Trophoblast cell (in vitro differentiated cells and primary cell): ENCODE measurements around the gene DYSF.
A peak's percentile ranks its signal among the peaks of the same experiment; 100 is the strongest.

Source experiments
- DNase-seq, 2 donors: peaks; one replicate each; pipeline ENCODE4 v3.0.0-alpha.2; 2016
- H2AFZ ChIP-seq: 2 replicates; pipeline ENCODE4 v1.6.1; 2013; ENCODE audit warnings: low read length, moderate library complexity, mild to moderate bottlenecking; ENCODE audit not compliant: insufficient read depth, poor library complexity
- H2AK5ac ChIP-seq: 2 replicates; pipeline ENCODE4 v1.6.1; 2013; ENCODE audit warnings: mild to moderate bottlenecking, low read length
- H2BK120ac ChIP-seq: 2 replicates; pipeline ENCODE4 v1.6.1; 2013; ENCODE audit warnings: low read length, mild to moderate bottlenecking, moderate library complexity; ENCODE audit not compliant: insufficient read depth, poor library complexity
- H2BK12ac ChIP-seq: 2 replicates; pipeline ENCODE4 v1.6.1; 2013; ENCODE audit warnings: mild to moderate bottlenecking, low read length, moderate library complexity
- H2BK5ac ChIP-seq: 2 replicates; pipeline ENCODE4 v1.6.1; 2013; ENCODE audit warnings: low read length, low read depth, moderate library complexity, mild to moderate bottlenecking; ENCODE audit not compliant: poor library complexity
- H3K14ac ChIP-seq: 2 replicates; pipeline ENCODE4 v1.6.1; 2013; ENCODE audit warnings: mild to moderate bottlenecking, low read length
- H3K18ac ChIP-seq: 2 replicates; pipeline ENCODE4 v1.6.1; 2013; ENCODE audit warnings: mild to moderate bottlenecking, low read length
- H3K23ac ChIP-seq: 2 replicates; pipeline ENCODE4 v1.6.1; 2013; ENCODE audit warnings: low read length
- H3K27ac ChIP-seq: 2 replicates; pipeline ENCODE4 v1.5.1; 2013; ENCODE audit warnings: low read depth, mild to moderate bottlenecking, inconsistent platforms, low read length, moderate library complexity
- H3K27me3 ChIP-seq: 2 replicates; pipeline ENCODE4 v1.6.1; 2013; ENCODE audit warnings: inconsistent platforms, mild to moderate bottlenecking, low read length, moderate library complexity; ENCODE audit not compliant: insufficient read depth
- H3K36me3 ChIP-seq, 2 experiments: 1 replicate in 1 of 2; 2 replicates in 1 of 2; pipeline ENCODE4 v1.6.1; 2013; ENCODE audit warnings: low read length in 2 of 2, mild to moderate bottlenecking in 2 of 2, moderate library complexity in 1 of 2; ENCODE audit not compliant: insufficient read depth in 2 of 2, control insufficient read depth in 1 of 2
- H3K4ac ChIP-seq: 2 replicates; pipeline ENCODE4 v1.6.1; 2013; ENCODE audit warnings: low read depth, mild to moderate bottlenecking, low read length, moderate library complexity
- H3K4me1 ChIP-seq, 2 experiments: 1 replicate in 1 of 2; 2 replicates in 1 of 2; pipeline ENCODE4 v1.6.1; 2013; ENCODE audit warnings: low read length in 2 of 2, mild to moderate bottlenecking in 2 of 2, moderate library complexity in 1 of 2; ENCODE audit not compliant: insufficient read depth in 2 of 2, control insufficient read depth in 1 of 2
- H3K4me2 ChIP-seq: 2 replicates; pipeline ENCODE4 v1.6.1; 2013; ENCODE audit warnings: inconsistent platforms, mild to moderate bottlenecking, low read length, moderate library complexity
- H3K4me3 ChIP-seq: 2 replicates; pipeline ENCODE4 v1.5.1; 2013; ENCODE audit warnings: mild to moderate bottlenecking, low read depth, low read length, inconsistent platforms
- H3K79me1 ChIP-seq: one replicate; pipeline ENCODE4 v1.6.1; 2013; ENCODE audit warnings: low read length
- H3K79me2 ChIP-seq: 2 replicates; pipeline ENCODE4 v1.6.1; 2013; ENCODE audit warnings: low read length, mild to moderate bottlenecking; ENCODE audit not compliant: control insufficient read depth, insufficient read depth, poor library complexity
- H3K9ac ChIP-seq: 2 replicates; pipeline ENCODE4 v1.6.1; 2013; ENCODE audit warnings: mild to moderate bottlenecking, low read length
- H3K9me3 ChIP-seq: 2 replicates; pipeline ENCODE4 v1.6.1; 2013; ENCODE audit warnings: low read depth, mild to moderate bottlenecking, control low read depth, inconsistent platforms, low read length; ENCODE audit not compliant: insufficient read depth
- H4K12ac ChIP-seq: 2 replicates; pipeline ENCODE4 v1.6.1; 2013; ENCODE audit warnings: low read depth, mild to moderate bottlenecking, low read length, moderate library complexity
- H4K8ac ChIP-seq: 2 replicates; pipeline ENCODE4 v1.6.1; 2013; ENCODE audit warnings: low read depth, mild to moderate bottlenecking, low read length, moderate library complexity
- H4K91ac ChIP-seq: one replicate; pipeline ENCODE4 v1.6.1; 2013; ENCODE audit warnings: low read depth, mild to moderate bottlenecking, low read length, moderate library complexity
- WGBS: extraction: QIAGEN DNeasy Blood & Tissue Kit; methylation state at CpG from one replicate; pipeline ENCODE4 v1.1.7; 2013; ENCODE audit warnings: missing lambda C conversion rate; ENCODE audit not compliant: insufficient read length, insufficient coverage; ENCODE audit errors: extremely low coverage; 5-methylcytosine and 5-hydroxymethylcytosine counted together

The DYSF gene

DNA sequence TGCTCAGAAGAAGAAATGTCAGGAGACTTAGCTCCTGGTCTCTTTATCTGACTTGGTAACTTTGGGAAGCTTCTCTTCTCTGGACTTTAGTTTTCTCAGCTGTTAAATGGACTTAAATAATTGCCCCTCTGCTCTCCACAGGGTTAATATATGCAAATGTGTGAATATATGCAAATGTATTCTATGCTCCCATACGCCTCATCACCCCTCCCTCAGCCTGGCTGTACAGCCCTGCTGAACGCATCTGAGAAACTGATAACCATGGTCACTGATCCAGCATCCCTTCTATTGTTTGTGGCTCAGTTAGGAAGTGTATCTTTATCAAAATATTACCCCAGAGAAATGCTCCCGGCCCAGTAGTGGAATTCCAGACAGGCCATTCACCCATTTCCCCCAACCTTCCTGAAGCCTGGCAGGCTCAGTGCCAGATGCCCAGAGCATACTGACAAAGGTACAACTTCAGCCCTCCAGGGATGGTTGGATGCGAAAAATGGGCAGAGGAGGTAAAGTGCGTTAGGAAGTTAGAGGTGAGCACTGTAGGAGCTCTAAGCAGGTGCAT is 103.4 kb downstream of the DYSF start:
- H3K27me3 ChIP-seq: no peaks in the 10 kb centered on the region
- no peak overlapping the region for H2BK12ac ChIP-seq
- H2AFZ ChIP-seq: no peak overlapping the region
- no peak overlapping the region for H3K4me3 ChIP-seq
- H4K91ac ChIP-seq: no peak overlapping the region
- no peaks in the 10 kb centered on the region for H3K79me1 ChIP-seq
- peaks cover 12 to 19% of the 10 kb centered on the region in 2 experiments for H3K36me3 ChIP-seq
- no CpG with 5 or more reads among the region's 5 CpGs for WGBS
- no peak for DNase-seq
- H3K4ac ChIP-seq: no peak overlapping the region
- H3K14ac ChIP-seq: no peak overlapping the region
- no peak overlapping the region for H2AK5ac ChIP-seq
- no peak overlapping the region for H3K9ac ChIP-seq
- H3K4me2 ChIP-seq: no peak overlapping the region
- no peak overlapping the region for H4K12ac ChIP-seq
- no peak overlapping the region for H2BK5ac ChIP-seq
- H3K18ac ChIP-seq: no peak overlapping the region
- no peak overlapping the region for H4K8ac ChIP-seq
- no peaks in the 10 kb centered on the region for H3K79me2 ChIP-seq
- no peak overlapping the region for H2BK120ac ChIP-seq
- no peak overlapping the region for H3K23ac ChIP-seq
- H3K27ac ChIP-seq: no peak overlapping the region
- peaks cover 14 to 15% of the 10 kb centered on the region in 2 experiments for H3K4me1 ChIP-seq
- H3K9me3 ChIP-seq: no peaks in the 10 kb centered on the region

DNA sequence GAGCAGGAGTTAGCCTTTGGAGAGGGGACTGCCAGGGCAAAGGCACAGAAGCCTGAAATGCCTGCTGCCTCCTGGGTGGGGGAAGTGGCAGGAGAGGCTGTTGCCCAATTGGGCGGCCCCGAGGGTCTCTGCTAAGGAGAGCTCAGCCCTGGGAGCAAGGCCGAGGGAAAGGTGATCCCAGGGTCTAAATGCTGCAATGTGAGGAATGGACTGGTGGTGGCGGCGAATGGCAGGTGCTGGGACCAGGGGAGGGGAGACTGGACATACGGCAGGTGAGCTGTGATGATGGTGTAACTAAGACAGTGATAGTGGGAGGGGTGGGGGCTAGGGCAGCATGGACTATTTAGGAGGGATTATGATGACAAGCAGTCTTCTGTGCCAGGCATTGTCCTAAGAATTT is 104.0 kb downstream of the DYSF start:
- no peak overlapping the region for H2BK120ac ChIP-seq
- H3K36me3 ChIP-seq: peaks cover 12 to 19% of the 10 kb centered on the region in 2 experiments
- no peak overlapping the region for H3K18ac ChIP-seq
- no peak overlapping the region for H3K4me2 ChIP-seq
- no CpG with 5 or more reads among the region's 6 CpGs for WGBS
- no peak for DNase-seq
- no peak overlapping the region for H4K91ac ChIP-seq
- no peak overlapping the region for H3K14ac ChIP-seq
- no peak overlapping the region for H2BK5ac ChIP-seq
- H3K9me3 ChIP-seq: no peaks in the 10 kb centered on the region
- peaks cover 17 to 19% of the 10 kb centered on the region in 2 experiments for H3K4me1 ChIP-seq
- H3K4ac ChIP-seq: no peak overlapping the region
- no peak overlapping the region for H3K23ac ChIP-seq
- H3K9ac ChIP-seq: no peak overlapping the region
- no peak overlapping the region for H2BK12ac ChIP-seq
- no peak overlapping the region for H3K27ac ChIP-seq
- H4K12ac ChIP-seq: no peak overlapping the region
- H2AK5ac ChIP-seq: no peak overlapping the region
- H3K79me1 ChIP-seq: no peaks in the 10 kb centered on the region
- H3K27me3 ChIP-seq: no peaks in the 10 kb centered on the region
- H3K79me2 ChIP-seq: no peaks in the 10 kb centered on the region
- no peak overlapping the region for H4K8ac ChIP-seq
- no peak overlapping the region for H2AFZ ChIP-seq
- no peak overlapping the region for H3K4me3 ChIP-seq

DNA sequence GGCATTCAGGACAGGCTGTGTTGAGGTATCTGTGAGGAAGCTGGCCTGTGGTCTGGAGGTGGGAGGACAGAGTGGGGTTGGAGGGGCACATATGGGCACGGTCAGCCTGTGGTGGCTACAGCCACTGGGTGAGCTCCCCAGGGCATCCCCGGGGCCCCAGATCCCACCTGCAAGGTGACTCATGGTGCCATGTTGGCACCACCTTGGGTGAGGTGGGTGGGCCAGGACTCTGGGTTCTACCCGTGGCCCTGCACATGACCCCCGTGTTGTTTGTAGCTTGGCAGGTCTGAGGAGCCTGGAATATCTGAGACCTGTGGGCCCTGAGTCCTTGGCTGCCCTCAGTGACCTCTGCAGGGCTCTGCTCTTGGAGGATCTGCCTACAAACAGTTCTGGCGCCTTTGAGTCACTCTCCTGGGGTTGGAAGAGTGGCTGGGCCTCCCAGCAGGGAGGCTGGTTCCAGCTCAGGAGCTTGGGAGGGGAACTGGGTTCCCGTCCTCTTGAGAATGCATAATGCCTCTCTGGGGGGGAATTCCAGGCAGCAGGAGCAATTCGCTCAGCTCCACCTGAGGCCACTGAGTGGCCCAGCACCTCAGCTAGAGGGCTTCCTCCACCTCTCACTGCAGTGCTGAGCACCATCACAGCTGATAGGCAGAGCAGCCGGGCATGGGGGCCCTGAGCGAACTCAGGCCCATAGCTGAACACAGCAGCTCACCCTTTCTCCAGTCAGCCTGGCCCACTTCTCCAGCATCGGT is 105.1 kb downstream of the DYSF start:
- Histone ChIP-seq H3K27ac (no peak overlapping the region), H2BK120ac (no peak overlapping the region), H3K36me3 (peaks cover 12% of the 10 kb centered on the region in 2 experiments), H3K9me3 (no peaks in the 10 kb centered on the region), H3K23ac (no peak overlapping the region), H3K9ac (no peak overlapping the region), H2BK5ac (no peak overlapping the region), H2AFZ (no peak overlapping the region), H3K14ac (no peak overlapping the region), H3K79me2 (no peaks in the 10 kb centered on the region), H4K91ac (no peak overlapping the region), H3K4me3 (no peak overlapping the region), H3K4me1 (peaks cover 20 to 23% of the 10 kb centered on the region in 2 experiments), H4K8ac (no peak overlapping the region), H3K4ac (no peak overlapping the region), H2AK5ac (no peak overlapping the region), H3K79me1 (no peaks in the 10 kb centered on the region), H3K18ac (no peak overlapping the region), H2BK12ac (no peak overlapping the region), H3K4me2 (no peak overlapping the region), H3K27me3 (no peaks in the 10 kb centered on the region), H4K12ac (no peak overlapping the region)
- no CpG with 5 or more reads among the region's 10 CpGs for WGBS
- no peak for DNase-seq

DNA sequence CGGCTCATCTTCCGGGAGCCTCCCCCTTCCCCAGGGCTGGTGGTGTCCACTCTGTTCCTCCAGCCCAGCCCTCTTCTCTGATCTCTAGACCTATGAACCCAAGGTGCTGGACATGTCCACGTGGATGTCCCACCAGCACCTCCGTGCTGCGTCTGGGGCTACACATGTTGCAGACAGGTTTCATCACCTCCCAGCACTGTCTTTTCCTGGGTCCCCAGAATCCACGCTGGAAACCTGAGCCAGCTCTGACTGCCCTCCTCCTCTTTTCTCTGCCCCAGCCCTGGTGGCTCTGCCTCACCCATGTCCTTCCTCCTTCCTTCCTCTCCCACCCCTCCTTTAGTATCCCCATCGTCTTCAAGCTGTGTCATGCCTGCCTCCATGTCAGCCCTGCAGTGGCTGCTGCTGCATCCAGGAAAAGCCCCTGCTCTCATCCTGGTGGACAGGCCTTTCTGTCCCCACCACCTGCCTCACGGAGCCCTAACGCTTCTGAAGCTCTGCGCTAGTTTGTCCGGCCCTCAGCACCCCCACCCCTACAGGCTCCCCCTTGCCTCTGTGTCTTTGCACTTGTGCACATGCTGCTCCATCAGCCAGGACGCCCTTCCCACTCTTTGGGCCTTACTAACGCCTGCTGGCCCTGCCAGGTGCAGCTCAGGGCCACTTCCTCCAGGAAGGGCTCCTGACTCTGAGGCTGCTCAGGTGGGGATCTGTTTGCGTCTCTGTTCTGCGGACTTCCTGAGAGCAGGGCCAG is 105.9 kb downstream of the DYSF start:
- no peak overlapping the region for H2BK12ac ChIP-seq
- no CpG with 5 or more reads among the region's 15 CpGs for WGBS

More for the DNA sequence above, 105.9 kb downstream of the DYSF start:
- no peak overlapping the region for H2BK5ac ChIP-seq
- H3K36me3 ChIP-seq: peaks cover 8 to 10% of the 10 kb centered on the region in 2 experiments
- no peak overlapping the region for H2BK120ac ChIP-seq
- no peak overlapping the region for H2AK5ac ChIP-seq
- no peak overlapping the region for H4K91ac ChIP-seq
- H3K23ac ChIP-seq: no peak overlapping the region
- H3K79me2 ChIP-seq: no peaks in the 10 kb centered on the region
- no peak overlapping the region for H3K9ac ChIP-seq
- no peaks in the 10 kb centered on the region for H3K27me3 ChIP-seq
- H4K8ac ChIP-seq: no peak overlapping the region
- H3K4me1 ChIP-seq: peaks cover 20 to 26% of the 10 kb centered on the region in 2 experiments
- no peak overlapping the region for H3K18ac ChIP-seq
- no peak overlapping the region for H3K4me2 ChIP-seq
- no peaks in the 10 kb centered on the region for H3K79me1 ChIP-seq
- peak overlapping the region; percentile 3 for H3K4me3 ChIP-seq
- H2AFZ ChIP-seq: no peak overlapping the region
- H3K27ac ChIP-seq: no peak overlapping the region
- H3K4ac ChIP-seq: no peak overlapping the region
- DNase-seq: no peak
- H3K14ac ChIP-seq: no peak overlapping the region
- H3K9me3 ChIP-seq: no peaks in the 10 kb centered on the region
- H4K12ac ChIP-seq: no peak overlapping the region
